SK-N-MC (cell line): ENCODE measurements around the gene CDK17.

Experiments
- EZH2 ChIP-seq: fragments of 200-600 bp; sonication (generic); IDR thresholded peaks from one replicate; pipeline ENCODE4 v1.6.1; 2017; ENCODE audit warnings: antibody characterized with exemption
- FOXP2 ChIP-seq: optimal IDR thresholded peaks from 2 replicates; pipeline ENCODE3; 2011; ENCODE audit warnings: mild to moderate bottlenecking, moderate library complexity; ENCODE audit not compliant: insufficient read depth; ENCODE audit errors: extremely low read length, control extremely low read depth
- POLR2AphosphoS5 ChIP-seq: IDR thresholded peaks from 2 replicates; pipeline ENCODE4 v1.6.1; 2012; ENCODE audit warnings: mild to moderate bottlenecking, low read depth, low read length, borderline replicate concordance

- TF ChIP-seq POLR2AphosphoS5 (no peak), EZH2 (no peak), FOXP2 (no peak)
Observed at GRCh38 chr12:96421014-96421413, 20.8 kb upstream of the CDK17 start.
